CD4-positive, alpha-beta T cell (primary cell): ENCODE data around the gene NCK1. TPM values are rescaled to one million over a fixed set of nuclear protein-coding genes. Genes with fewer than 3 reads are reported as not detected.

Experiments
- ATAC-seq: fragments of 200-7000 bp; cut with Tn5 transposase; one replicate; pipeline ENCODE4 v1.10.0; 2022; ENCODE audit warnings: mild to moderate bottlenecking; ENCODE audit not compliant: poor library complexity
- CTCF ChIA-PET: fragments of 350-600 bp; sonication (Branson Sonifier 250); formaldehyde crosslinking; loops from one replicate; lab custom pipeline; 2021; ENCODE audit warnings: antibody characterized with exemption, inconsistent platforms; lab: Charles Lee
- POLR2A ChIA-PET: fragments of 350-600 bp; sonication (Branson Sonifier 250); formaldehyde crosslinking; loops from one replicate; lab custom pipeline; 2021; ENCODE audit warnings: antibody characterized with exemption, inconsistent platforms; lab: Charles Lee
- DNase-seq, 14 experiments: peaks; one replicate each; pipeline ENCODE4 v3.0.0-alpha.2; 2013 to 2020; ENCODE audit warnings: mixed read lengths in 2 of 14
- H3K27ac ChIP-seq, 2 donors: one replicate each; pipeline versions ENCODE4 v1.5.1 to v1.7.0; 2013; ENCODE audit warnings: low read length in 2 of 2, low read depth in 1 of 2, mild to moderate bottlenecking in 1 of 2
- H3K27me3 ChIP-seq, 2 experiments: 1 replicate in 1 of 2; 2 replicates in 1 of 2; pipeline versions ENCODE4 v1.6.1 to v1.7.0; 2013; ENCODE audit warnings: low read length in 2 of 2, control low read depth in 1 of 2, mild to moderate bottlenecking in 1 of 2, moderate library complexity in 1 of 2; ENCODE audit not compliant: insufficient read depth in 2 of 2, control insufficient read depth in 1 of 2
- H3K36me3 ChIP-seq: one replicate; pipeline ENCODE4 v1.6.1; 2013; ENCODE audit warnings: low read length, control low read depth; ENCODE audit not compliant: insufficient read depth
- H3K4me1 ChIP-seq: one replicate; pipeline ENCODE4 v1.6.1; 2013; ENCODE audit warnings: low read length, control low read depth; ENCODE audit not compliant: insufficient read depth
- H3K4me3 ChIP-seq: one replicate; pipeline ENCODE4 v1.5.1; 2013; ENCODE audit warnings: mild to moderate bottlenecking, low read length, moderate library complexity
- H3K9me3 ChIP-seq, 2 experiments: 1 replicate in 1 of 2; 2 replicates in 1 of 2; pipeline versions ENCODE4 v1.6.1 to v1.7.0; 2013; ENCODE audit warnings: low read length in 2 of 2, mild to moderate bottlenecking in 2 of 2, control low read depth in 1 of 2, moderate library complexity in 1 of 2; ENCODE audit not compliant: control insufficient read depth in 1 of 2, insufficient read depth in 1 of 2
- H3K27ac Mint-ChIP-seq: one replicate; pipeline ENCODE4 v1.8.0; 2020; ENCODE audit warnings: mixed read lengths
- H3K27me3 Mint-ChIP-seq: one replicate; pipeline ENCODE4 v1.8.0; 2021; ENCODE audit warnings: mixed read lengths
- H3K36me3 Mint-ChIP-seq: one replicate; pipeline ENCODE4 v1.8.0; 2021; ENCODE audit warnings: low read depth, mixed read lengths
- H3K4me1 Mint-ChIP-seq: one replicate; pipeline ENCODE4 v1.8.0; 2021; ENCODE audit warnings: low read depth, mixed read lengths
- H3K4me3 Mint-ChIP-seq: one replicate; pipeline ENCODE4 v1.8.0; 2020; ENCODE audit warnings: mild to moderate bottlenecking, mixed read lengths
- H3K9me3 Mint-ChIP-seq: one replicate; pipeline ENCODE4 v1.8.0; 2020; ENCODE audit warnings: mixed read lengths
- intact Hi-C, 2 experiments: fragments of 100-400 bp; cut with DNase I in 1 of 2; cut with micrococcal nuclease in 1 of 2; formaldehyde crosslinking; loops; one replicate each; pipeline versions ENCODE4 v1.15.1 to v1.9.0; 2023 to 2025; cut with DNase I, micrococcal nuclease
- total RNA-seq, 174 experiments: library from RNA in 2 of 174; stranded (reverse) in 2 of 174; gene quantifications; one replicate each; pipeline ENCODE4 v1.2.3 and lab custom pipeline; 2021 to 2026
- TF ChIP-seq, protein P1 (sequence below): fragments of 200-600 bp; IDR thresholded peaks from one replicate; pipeline ENCODE4 v1.8.0; 2022; ENCODE audit warnings: antibody characterized with exemption, mild to moderate bottlenecking

NCK1 gene
- total RNA-seq, 2 experiments from 2014 or later: 52.9 to 55.0 TPM

DNA sequence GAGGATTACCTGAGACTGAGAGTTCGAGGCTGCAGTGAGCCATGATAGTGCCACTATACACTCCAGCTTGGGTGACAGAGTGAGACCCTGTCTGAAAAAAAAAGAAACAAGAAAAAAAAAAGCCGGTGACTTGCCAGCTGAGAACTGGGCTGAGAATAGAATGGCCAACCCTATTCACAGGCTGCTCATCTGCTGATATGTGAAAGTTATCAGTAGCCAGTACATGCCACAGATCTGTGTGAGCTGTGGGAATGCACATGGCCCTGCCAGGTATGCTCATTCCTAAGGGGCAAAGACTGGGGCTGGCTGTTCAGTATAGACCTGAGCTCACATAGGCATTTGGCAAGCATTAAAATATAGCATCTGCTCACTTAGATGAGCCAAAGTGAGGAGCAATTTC, 126.6 kb downstream of the NCK1 start:
- intact Hi-C loops: no loop called here
- H3K36me3 ChIP-seq: no peaks in the 10 kb centered on the region
- H3K27me3 Mint-ChIP-seq: no peaks in the 10 kb centered on the region
- ATAC-seq (no peak), DNase-seq (no peak)
- ChIA-PET POLR2A (interaction anchor here (0.7 kb wide), 1 partner anchor 14 kb away, joined by 4 read pairs; no protein-coding TSS in a partner anchor), CTCF (interaction anchor here (1.5 kb wide), 1 partner anchor 44 kb away, joined by 4 read pairs; no protein-coding TSS in a partner anchor)
- H3K4me1 ChIP-seq: no peaks in the 10 kb centered on the region
- no peak overlapping the region for H3K4me3 Mint-ChIP-seq
- TF ChIP-seq, protein P1, sequence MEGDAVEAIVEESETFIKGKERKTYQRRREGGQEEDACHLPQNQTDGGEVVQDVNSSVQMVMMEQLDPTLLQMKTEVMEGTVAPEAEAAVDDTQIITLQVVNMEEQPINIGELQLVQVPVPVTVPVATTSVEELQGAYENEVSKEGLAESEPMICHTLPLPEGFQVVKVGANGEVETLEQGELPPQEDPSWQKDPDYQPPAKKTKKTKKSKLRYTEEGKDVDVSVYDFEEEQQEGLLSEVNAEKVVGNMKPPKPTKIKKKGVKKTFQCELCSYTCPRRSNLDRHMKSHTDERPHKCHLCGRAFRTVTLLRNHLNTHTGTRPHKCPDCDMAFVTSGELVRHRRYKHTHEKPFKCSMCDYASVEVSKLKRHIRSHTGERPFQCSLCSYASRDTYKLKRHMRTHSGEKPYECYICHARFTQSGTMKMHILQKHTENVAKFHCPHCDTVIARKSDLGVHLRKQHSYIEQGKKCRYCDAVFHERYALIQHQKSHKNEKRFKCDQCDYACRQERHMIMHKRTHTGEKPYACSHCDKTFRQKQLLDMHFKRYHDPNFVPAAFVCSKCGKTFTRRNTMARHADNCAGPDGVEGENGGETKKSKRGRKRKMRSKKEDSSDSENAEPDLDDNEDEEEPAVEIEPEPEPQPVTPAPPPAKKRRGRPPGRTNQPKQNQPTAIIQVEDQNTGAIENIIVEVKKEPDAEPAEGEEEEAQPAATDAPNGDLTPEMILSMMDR: no peak
- H3K4me1 Mint-ChIP-seq: peaks cover 12% of the 10 kb centered on the region
- no peaks in the 10 kb centered on the region for H3K27me3 ChIP-seq
- no peaks in the 10 kb centered on the region for H3K36me3 Mint-ChIP-seq
- no peak overlapping the region for H3K27ac Mint-ChIP-seq
- H3K27ac ChIP-seq: no peak overlapping the region
- H3K4me3 ChIP-seq: no peak overlapping the region
- H3K9me3 ChIP-seq: no peaks in the 10 kb centered on the region
- H3K9me3 Mint-ChIP-seq: no peaks in the 10 kb centered on the region

DNA sequence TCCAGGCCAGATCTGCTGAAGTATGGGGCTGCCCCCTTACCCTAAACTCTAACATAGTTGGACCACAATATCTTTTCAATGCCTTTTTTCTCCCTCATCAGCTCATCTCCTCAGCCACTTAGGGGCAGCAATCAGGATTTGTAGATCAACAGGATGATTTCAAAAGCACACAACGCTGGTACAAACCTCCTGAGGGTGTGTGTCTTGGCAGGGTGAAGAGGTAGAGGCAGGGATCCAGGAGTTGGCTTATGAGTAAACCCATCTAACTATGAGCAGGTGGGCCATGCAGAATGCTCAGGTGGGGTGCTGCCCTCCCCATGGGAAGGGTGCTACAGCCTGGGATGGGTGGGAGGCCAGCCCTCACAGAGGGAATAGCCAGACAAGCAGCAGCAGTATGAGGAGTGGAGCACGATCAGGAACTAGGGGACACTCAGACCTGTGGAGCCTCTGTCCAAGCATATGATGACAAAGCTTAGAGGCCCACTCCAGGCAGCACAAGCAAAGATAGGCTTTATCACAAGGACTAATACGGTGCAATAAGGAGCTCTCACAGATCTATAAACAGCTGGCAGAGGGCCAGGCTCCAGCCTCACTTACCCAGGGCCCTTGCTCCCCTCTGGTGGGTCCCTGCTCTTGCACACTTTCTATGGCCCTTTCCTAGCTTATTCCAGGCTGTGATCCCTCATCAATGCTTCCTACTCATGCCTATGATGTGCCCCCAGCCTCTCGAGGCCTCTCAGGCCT, 127.9 kb downstream of the NCK1 start:
- Mint-ChIP-seq H3K27me3 (no peaks in the 10 kb centered on the region), H3K27ac (no peak overlapping the region), H3K9me3 (no peaks in the 10 kb centered on the region), H3K36me3 (no peaks in the 10 kb centered on the region), H3K4me1 (peaks cover 8% of the 10 kb centered on the region), H3K4me3 (no peak overlapping the region)
- ChIA-PET CTCF (interaction anchor here (1.5 kb wide), 1 partner anchor 42 kb away, joined by 4 read pairs; no protein-coding TSS in a partner anchor), POLR2A (no interaction called here)
- TF ChIP-seq, protein P1: no peak
- Histone ChIP-seq H3K9me3 (no peaks in the 10 kb centered on the region), H3K36me3 (no peaks in the 10 kb centered on the region), H3K4me3 (no peak overlapping the region), H3K27ac (no peak overlapping the region), H3K4me1 (no peaks in the 10 kb centered on the region), H3K27me3 (no peaks in the 10 kb centered on the region)
- DNase-seq (no peak), ATAC-seq (no peak)
- intact Hi-C loops: no loop called here

DNA sequence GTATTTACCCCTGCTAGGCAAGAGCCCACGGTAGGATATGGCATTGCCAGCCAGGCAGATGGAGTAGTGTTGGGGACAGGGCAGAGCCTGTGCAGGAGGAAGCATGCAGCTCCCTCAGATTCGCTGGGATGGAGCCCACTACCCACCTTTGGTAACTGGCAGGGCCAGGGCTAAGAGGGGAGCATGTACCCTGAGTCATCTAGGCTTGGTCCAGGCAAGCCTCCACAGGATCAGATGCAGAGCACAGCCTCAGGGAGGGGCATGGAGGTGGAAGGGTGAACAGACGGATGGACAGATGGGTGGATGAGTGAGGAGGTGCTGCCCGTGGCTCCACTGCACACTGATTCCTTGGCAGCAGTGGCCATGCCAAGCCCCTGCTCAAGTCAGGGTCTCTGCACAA, 128.8 kb downstream of the NCK1 start:
- Histone ChIP-seq H3K36me3 (no peaks in the 10 kb centered on the region), H3K27ac (no peak overlapping the region), H3K9me3 (no peaks in the 10 kb centered on the region), H3K27me3 (no peaks in the 10 kb centered on the region), H3K4me1 (no peaks in the 10 kb centered on the region), H3K4me3 (no peak overlapping the region)
- H3K4me1 Mint-ChIP-seq: peaks cover 10% of the 10 kb centered on the region
- no peak overlapping the region for H3K4me3 Mint-ChIP-seq
- no peak for ATAC-seq
- no peaks in the 10 kb centered on the region for H3K9me3 Mint-ChIP-seq
- intact Hi-C loops: no loop called here
- no peaks in the 10 kb centered on the region for H3K27me3 Mint-ChIP-seq
- no peaks in the 10 kb centered on the region for H3K36me3 Mint-ChIP-seq
- ChIA-PET CTCF (no interaction called here), POLR2A (no interaction called here)
- no peak for DNase-seq
- no peak overlapping the region for H3K27ac Mint-ChIP-seq
- TF ChIP-seq, protein P1: no peak
